Stimulated activated CD8-positive, alpha-beta memory T cell treated with anti-CD3 and anti-CD28 coated beads, Interleukin-15, amount 100 ng/mL, for 4 hours (primary cell): Measurements from ENCODE around the gene PALM3.
"Not testable (repeated sequence)": the region's sequence is repeated elsewhere in the genome, so short reads cannot be mapped to it uniquely, and the experiment has no call there.

Source experiments
- DNase-seq, 2 donors: peaks; one replicate each; pipeline ENCODE4 v3.0.0-alpha.2; 2020; ENCODE audit warnings: low read depth in 2 of 2

Gene PALM3

DNA sequence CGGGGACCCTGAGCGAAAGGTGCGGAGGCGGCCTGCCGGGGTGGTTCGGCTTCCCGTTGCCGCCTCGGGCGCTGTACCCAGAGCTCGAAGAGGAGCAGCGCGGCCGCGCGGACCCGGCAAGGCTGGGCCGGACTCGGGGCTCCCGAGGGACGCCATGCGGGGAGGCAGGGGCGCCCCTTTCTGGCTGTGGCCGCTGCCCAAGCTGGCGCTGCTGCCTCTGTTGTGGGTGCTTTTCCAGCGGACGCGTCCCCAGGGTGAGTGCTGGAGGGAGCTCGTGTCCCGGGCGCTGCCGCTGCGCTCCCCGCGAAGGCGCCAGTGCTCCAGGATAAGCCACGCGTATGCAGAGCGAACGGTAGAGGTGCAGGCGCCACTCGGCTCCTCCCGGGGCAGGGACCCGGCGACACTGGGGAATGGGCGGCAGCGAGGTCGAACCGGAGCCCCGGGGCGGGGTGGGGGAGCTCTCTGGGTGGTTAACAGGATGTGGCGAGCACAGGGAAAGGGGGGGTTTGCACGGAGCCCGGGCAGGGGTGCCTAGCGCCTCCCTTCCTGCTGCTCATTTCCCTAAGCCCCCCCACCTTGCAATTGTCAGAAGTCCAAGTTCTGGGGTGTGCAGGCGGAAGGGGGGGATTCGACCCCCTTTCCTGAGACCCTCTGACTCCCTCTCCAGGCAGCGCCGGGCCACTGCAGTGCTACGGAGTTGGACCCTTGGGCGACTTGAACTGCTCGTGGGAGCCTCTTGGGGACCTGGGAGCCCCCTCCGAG, 30.0 kb downstream of the PALM3 start, which contains the start of gene IL27RA:
Gene IL27RA, plus strand, starts transcription at position 44 of the 762 bp plus-strand sequence. Its CDS starts 111 bp downstream, at position 155.
- DNase-seq = peak; percentile 46 to 71

DNA sequence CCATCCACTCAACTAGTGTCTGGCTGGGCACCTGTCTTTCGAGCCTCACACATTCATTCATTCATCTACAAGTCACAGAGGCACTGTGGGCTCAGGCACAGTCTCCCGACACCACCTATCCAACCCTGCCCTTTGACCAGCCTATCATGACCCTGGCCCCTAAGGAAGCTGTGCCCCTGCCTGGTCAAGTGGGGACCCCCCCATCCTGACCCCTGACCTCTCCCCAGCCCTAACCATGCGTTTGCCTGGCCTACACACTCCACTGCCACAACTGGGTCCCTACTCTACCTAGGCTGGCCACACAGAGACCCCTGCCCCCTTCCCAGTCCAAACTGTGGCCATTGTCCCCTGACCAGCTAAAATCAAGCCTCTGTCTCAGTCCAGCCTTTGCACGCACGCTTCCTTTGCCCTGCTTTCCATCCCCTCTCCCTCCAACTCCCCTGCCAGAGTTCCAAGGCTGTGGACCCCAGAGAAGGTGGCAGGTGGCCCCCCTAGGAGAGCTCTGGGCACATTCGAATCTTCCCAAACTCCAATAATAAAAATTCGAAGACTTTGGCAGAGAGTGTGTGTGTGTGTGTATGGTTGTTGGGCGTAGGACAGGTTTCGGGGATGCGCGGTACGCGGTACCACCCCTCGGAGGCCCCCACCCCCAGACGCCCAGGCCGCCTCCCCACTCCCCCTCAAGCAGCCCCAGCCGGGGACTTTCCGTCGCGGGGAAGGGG, 30.7 kb downstream of the PALM3 start:
- DNase-seq = peak in 1 of 2 donors; percentile 80

DNA sequence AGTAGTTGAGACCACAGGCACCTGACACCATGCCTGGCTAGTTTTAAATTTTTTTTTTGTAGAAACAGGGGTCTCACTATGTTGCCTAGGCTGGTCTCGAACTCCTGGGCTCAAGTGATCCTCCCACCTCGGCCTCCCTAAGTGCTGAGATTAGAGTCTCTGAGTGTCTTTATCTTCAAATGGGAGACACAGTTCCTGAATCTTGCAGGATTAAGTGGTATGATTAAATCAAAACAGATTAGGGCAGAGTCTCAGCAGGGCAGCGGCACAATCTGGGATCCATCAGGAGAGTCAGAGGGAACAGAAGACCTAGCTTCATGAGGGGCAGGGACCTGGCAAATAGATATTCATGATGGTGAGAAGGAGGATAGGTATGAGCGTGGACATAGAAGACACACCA, 33.0 kb downstream of the PALM3 start:
- DNase-seq = no peak

DNA sequence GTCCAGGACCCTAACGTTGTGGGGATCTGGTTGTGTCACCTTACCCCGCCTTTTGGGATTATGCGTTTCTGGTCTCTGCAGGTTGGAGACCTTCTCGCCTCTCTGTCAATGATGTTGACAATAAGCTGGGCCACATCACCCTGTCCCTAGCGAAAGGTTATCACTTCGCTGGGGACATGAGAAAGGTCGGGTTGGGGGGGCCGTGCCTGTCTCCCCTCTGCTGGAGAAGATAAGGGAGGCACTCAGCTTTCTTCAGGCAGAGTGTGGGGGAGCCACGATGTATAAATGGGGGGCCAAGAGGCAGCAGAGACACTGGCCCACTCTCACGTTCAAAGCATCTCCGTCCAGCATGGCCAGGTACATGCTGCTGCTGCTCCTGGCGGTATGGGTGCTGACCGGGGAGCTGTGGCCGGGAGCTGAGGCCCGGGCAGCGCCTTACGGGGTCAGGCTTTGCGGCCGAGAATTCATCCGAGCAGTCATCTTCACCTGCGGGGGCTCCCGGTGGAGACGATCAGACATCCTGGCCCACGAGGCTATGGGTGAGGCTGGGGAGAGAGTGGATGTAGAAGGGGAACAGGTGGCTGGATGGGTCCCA, 33.9 kb downstream of the PALM3 start, which contains the start of gene RLN3:
Gene RLN3, plus strand, starts transcription at position 293 of the 595 bp plus-strand sequence. Its CDS starts 57 bp downstream, at position 350.
- DNase-seq = no peak

DNA sequence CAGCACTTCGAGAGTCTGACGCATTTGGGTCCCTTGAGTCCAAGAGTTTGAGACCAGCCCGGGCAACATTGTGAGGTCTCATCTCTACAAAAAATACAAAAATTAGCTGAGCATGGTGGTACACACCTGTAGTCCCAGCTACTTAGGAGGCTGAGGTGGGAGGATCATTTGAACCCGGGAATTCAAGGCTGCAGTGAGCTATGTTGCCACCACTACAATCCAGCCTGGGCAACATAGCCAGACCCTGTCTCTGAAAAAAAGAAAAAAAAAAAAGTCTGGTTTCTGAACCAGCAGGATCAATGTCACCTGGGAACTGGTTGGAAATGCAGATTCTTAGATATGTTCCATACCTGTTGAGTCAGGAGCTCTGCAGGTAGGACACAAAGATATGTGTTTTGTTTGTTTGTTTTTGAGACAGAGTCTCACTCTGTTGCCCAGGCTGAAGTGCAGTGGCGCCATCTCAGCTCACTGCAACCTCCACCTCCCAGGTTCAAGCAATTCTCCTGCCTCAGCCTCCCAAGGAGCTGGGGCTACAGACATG, 35.2 kb downstream of the PALM3 start:
- DNase-seq = not testable (repeated sequence)

DNA sequence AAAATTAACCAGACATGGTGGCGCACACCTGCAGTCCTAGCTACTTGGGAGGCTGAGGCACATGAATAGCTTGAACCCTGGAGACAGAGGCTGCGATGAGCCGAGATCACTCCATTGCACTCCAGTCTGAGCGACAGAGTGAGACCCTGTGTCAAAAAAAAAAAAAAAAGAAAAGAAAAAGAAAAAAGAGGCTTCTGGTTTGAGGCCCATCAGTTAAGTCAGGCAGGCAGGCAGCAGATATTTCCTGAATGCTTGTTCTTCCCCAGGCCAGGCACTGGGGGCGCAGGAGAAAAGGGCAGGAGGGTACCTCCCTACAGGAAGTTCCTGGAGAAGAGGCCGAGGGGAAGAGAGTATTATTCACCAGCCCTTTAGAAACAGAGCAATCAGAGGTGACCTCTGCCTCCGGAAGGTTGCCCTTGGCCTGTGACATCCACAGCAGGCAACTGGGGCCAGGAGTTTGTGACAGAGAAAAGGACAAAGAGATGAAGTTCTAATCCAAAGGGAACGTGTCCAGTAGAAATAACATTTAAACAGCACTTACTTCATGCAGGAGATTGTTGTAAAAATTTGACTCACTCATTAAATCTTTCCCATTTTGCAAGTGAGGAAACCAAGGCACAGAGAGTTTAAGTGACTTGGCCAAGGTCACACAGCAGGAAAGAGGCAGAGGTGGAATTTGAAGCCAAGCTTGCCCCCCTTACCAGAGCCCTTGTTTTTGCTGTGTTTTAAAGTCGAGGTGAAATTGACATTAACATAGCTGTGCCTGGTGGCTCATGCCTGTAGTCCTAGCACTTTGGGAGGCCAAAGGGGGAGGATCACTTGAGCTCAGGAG, 38.3 kb downstream of the PALM3 start:
- DNase-seq = no peak

DNA sequence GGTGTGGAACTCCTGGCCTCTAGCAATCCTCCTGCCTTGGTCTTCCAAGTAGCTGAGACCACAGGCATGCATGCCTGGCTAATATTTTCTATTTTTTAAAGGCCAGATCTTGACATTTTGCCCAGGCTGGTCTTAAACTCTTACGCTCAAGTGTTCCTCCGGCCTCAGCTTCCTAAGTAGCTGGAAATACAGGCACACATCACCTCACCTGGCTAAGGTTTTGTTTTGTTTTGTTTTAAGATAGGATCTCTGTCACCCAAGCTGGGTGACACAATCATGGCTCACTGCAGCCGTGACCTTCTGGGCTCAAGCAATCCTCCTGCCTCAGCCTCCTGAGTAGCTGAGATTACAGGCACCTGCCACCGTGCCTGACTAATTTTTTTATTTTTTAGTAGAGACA, 39.4 kb downstream of the PALM3 start:
- no peak for DNase-seq

DNA sequence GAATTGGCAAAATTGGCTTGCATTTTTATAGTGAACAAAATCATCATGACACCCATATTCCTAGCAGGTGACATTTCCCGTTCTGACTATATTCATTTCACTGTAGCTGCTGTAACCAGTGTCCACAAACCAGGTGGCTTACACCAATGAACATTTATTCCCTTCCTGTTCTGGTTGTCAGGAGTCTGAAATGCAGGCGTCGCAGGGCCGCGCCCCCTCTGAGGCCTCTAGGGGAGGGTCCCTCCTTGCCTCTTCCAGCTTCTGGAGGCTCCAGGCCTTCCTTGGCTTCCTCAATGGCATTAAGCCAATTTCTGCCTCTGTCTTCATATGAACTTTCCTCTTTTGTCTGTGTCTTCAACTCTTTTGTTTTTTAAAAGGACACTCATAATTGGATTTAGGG, 40.4 kb downstream of the PALM3 start:
- no peak for DNase-seq

DNA sequence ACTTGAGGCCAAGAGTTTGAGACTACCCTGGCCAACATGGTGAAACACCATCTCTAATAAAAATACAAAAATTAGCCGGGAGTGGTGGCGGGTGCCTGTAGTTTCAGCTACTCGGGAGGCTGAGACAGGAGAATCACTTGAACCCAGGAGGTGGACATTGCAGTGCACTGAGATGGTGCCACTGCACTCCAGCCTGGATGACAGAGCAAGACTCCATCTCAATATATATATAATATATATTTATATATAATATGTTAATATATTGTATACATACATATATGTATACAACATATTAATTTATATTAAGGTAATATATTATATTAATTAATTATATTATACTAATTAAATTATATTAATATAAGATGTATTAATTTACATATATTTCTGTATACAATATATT, 42.1 kb downstream of the PALM3 start:
- not testable (repeated sequence) for DNase-seq

DNA sequence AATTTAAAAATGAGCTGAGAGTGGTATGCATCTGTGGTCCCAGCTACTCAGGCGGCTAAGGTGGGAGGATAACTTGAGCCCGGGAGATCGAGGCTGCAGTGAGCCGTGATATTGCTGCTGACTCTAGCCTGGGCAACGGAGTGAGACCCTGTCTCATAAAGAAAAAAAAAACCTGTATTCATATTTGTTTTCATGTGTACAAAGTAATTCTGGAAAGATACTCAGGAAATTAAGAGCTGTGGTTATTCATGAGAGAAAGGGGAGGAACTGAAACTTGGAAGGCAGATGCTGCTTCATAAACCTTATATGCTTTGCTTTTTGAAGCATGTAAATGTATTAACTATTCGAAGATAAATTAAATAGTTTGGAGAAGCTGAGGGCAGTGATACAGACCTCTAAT, 42.8 kb downstream of the PALM3 start:
- DNase-seq = no peak

DNA sequence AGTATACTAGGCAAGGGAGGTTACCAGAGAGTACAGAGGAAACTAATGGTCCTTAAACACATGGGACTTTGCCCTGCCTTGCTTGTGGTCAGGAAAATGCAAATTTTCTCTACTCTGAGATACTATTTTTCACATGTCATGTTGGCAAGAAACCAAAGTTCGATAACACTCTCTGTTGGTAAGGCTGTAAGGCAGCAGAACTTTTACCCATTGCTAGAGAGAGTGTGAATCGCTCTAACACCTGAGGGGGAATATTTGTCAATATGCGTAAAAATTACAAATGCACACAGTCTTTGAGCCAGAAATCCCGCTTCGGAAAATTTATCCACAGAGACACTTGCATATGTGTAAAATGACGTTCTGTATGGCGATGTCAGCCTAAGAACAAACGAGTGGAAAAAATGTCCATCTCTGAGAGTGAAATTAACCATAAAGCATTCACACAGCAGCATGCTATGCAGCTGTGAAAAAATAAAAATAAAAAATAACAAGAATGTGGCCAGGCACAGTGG, 46.3 kb downstream of the PALM3 start:
- no peak for DNase-seq

DNA sequence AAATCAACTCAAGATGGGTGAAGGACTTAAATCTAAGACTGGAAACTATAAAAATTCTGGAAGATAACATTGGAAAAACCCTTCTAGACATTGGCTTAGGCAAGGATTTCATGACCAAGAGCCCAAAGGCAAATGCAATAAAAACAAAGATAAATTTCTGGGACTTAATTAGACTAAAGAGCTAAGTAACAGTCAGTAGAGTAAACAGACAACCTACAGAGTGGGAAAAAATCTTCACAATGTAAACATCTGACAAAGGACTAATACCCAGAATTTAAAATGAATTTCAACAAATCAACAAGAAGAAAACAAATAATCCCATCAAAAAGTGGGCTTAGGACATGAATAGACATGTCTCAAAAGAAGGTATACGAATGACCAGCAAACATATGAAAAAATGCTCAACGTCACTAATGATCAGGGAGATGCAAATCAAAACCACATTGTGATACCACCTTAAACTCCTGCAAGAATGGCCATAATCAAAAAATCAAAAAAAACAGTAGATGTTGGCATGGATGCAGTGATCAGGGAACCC, 49.4 kb downstream of the PALM3 start:
- DNase-seq = no peak

DNA sequence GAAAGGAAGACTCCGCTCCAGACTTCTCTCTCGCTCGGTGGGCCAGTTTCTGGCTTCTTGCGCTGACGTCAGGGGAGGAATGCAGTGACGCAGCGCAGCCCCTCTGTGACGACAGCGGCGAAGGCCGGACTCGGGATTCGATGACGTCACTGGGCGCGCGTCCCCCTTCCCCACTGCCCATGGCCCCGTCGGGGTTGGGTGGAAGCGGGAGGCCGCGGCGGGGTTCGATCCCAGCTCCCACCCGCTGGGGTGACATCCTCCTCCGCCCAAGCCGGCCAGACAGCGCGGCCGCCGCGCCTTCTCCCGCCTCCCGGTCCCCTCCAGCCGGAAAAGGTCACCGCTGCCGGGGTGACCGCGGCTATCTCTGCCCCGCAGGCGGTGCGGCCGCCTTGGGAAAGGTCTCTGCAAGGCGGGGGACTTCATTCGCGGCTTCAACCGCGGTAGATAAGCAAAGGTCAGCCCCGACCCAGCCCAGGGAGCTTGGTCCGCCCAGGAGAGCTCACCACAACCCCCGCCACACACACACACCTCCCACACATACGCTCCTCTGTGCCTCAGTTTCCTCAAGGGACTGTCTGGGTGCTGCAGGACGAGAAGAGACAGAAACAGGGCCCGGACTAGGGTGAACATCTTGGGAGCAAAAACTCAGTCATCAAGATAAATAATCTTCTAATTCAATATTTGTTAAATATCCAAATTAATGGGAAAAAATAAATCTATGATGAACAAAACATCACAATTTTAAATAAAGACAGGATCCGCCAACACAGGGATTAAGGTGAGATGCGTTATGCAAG, 54.9 kb downstream of the PALM3 start:
- no peak for DNase-seq

DNA sequence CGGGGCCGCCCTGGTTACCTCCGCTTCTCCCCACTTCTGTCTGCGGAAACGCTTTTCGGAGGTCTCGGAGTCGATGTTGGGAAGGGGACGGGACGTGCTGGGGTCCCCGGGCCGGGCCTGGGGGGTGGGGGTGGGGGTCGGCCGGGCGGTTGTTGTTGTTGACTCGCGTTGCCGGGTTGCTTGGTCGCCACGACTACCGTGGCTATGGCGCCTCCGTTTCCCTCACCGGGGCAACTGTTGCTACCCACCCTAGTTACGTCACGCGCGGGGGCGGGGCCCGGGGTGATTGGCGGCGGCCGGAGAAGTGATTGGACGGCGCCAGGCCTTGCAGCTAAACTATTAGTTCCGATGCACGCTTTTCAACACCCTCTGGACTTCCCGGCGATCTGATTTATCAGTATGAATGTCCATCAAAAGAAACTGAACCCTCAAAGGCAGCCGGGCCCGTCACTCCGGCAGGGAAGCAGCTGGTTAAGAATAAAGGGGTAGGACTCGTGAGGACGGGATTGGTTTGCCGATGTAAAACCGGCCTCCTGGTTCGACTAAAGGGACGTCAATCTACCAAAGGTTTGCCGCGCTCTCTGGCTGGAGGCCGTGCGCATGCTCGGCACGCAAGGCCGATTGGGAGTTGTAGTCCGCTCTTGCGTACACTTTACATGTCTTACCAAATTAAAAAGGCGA, 55.7 kb downstream of the PALM3 start, which contains the start of gene RFX1:
Gene RFX1, minus strand, starts transcription at position 236 of the 681 bp plus-strand sequence. CDS start 12,477 bp downstream, outside the sequence.
- DNase-seq = peak; percentile 99 to 100

DNA sequence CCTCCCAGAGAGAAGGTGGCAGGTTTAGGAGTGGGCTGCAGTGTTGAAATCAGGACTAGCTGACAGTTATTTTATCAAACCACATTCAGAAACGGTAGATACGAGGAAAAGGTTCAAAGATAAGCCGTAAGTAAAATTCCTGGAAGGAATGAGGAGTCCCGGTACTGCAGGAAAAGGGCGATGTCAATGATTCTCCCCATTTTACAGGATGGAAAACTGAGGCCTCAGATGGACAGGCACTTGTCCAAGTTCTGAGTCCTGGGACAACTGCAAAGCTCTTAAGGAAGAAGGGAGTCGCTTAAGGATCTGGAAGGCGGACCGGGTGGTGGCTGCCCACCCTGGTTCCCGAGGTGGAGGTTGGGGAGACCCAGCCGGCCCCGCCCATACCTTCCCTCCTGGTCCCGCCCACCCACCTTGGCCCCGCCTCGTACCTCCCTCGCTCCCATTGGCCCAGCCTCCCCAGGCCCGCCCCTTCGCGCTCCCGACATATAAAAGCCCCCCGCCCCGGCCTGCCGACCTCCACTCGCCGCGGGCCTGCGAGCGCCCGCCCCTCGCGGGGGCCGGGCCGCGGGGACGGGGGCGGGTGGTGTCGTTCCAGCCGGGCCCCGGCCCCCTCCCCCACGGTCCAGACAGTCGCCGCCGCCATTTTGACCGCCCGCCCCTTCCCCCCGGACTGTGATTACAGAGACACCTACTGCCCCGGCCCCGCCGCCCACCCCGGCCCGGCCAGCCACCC, 56.4 kb downstream of the PALM3 start:
- peak; percentile 77 to 81 for DNase-seq

DNA sequence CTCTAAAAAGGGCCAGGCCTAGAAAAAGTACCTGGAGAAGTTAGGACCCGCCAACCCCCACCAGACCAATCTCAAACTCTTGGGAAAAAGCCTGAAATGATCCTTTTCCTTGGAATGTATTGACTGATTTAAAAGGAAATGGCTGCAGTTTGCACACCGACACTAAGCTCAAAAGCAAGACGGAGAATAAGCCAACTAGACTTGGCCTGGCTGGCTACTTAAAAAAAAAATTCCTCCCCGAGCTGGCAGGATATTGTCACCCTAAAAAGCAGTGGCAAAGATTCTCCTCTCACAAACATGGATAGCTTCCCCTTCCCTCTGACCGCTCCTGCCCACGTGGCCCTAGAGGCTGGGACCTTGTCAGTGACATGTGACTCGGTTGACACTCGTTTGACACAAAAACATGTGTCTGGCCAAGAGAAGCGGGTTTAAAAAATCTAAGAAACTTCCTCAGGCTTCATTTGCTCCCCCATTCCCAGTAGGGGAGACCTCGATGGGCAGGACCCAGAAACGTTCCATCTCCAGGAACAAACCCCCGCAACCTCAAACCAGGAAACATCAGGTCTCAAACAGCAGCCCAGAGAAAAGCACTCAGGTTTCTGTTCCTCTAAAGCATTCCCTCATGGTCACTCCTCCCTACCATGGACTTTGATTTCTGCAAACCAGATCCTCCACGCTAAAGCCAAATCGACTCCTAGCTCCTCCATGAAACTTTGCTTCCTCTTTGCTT, 57.1 kb downstream of the PALM3 start:
- DNase-seq = no peak
